HL-60 (cell line): ENCODE data around the gene AGPAT4.

Experiments used
- CTCF ChIP-seq: IDR thresholded peaks from one replicate; pipeline ENCODE4 v1.5.1; 2011; ENCODE audit warnings: low read length, control low read depth, inconsistent platforms; ENCODE audit not compliant: insufficient read depth
- GABPA ChIP-seq: IDR thresholded peaks from 2 replicates; pipeline ENCODE4 v1.6.1; 2012; ENCODE audit warnings: low read depth

GRCh38 chr6:161198176-161198575 is 75.7 kb downstream of the AGPAT4 start:
- TF ChIP-seq GABPA (no peak), CTCF (no peak)
